HAP-1 (cell line): ENCODE results near the gene FOLR3.

Experiments
- DNase-seq, 2 experiments: peaks; one replicate each; pipeline ENCODE4 v3.0.0-alpha.2; 2016 to 2020; ENCODE audit warnings: low spot score in 2 of 2
- H3K27me3 ChIP-seq: fragments of 250-450 bp; sonication (Bioruptor Pico); 2 replicates; pipeline ENCODE4 v1.5.1; 2020; ENCODE audit warnings: low read depth, mild to moderate bottlenecking, moderate library complexity
- H3K36me3 ChIP-seq: fragments of 250-450 bp; sonication (Bioruptor Pico); replicated peaks from 2 replicates; pipeline ENCODE4 v1.5.1; 2020; ENCODE audit warnings: mild to moderate bottlenecking
- H3K4me1 ChIP-seq: fragments of 250-450 bp; sonication (Bioruptor Pico); 2 replicates; pipeline ENCODE4 v1.5.1; 2020; ENCODE audit warnings: mild to moderate bottlenecking
- H3K4me3 ChIP-seq: fragments of 250-450 bp; sonication (Bioruptor Pico); 2 replicates; pipeline ENCODE4 v1.5.1; 2020; ENCODE audit warnings: mild to moderate bottlenecking, moderate library complexity
- H3K9me3 ChIP-seq: fragments of 250-450 bp; sonication (Bioruptor Pico); 2 replicates; pipeline ENCODE4 v1.5.1; 2020; ENCODE audit warnings: mild to moderate bottlenecking, moderate library complexity
- in situ Hi-C: fragments of 300-500 bp; cut with MboI; formaldehyde crosslinking; loops from 3 replicates; pipeline ENCODE4 v1.14.3; 2020; ENCODE audit warnings: low sequenced_read_pairs, inconsistent platforms, mixed read lengths

The FOLR3 gene

DNA sequence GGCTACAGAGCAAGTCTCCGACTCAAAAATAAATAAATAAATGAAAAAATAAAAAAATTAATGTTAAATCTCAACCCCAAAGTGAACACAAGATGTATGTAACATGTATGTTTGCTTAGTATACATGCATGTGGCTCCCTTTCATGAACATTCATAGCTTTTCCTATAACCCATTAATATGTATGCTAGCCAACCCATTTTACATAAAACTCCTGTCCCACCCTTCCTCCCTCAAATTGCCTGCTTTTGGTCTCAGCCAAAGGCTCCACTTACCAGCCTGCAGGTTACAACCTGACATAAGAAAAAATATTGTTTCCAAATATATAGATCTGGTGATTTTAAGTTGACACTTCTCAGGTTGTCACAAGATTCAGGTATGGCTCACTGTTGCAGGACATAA, 52.7 kb downstream of the FOLR3 start:
- in situ Hi-C loops, result loop anchor here (10.0 kb wide), 1 partner anchor 163 kb away; no protein-coding TSS in a partner anchor
- Histone ChIP-seq H3K27me3 (no peaks in the 10 kb centered on the region), H3K9me3 (no peaks in the 10 kb centered on the region), H3K36me3 (no peaks in the 10 kb centered on the region), H3K4me1 (peaks cover 8% of the 10 kb centered on the region), H3K4me3 (no peak overlapping the region)
- DNase-seq, result no peak
